ENCODE results near the gene CHST3.
A peak's percentile ranks its signal among the peaks of the same experiment; 100 is the strongest.

The CHST3 gene

DNA sequence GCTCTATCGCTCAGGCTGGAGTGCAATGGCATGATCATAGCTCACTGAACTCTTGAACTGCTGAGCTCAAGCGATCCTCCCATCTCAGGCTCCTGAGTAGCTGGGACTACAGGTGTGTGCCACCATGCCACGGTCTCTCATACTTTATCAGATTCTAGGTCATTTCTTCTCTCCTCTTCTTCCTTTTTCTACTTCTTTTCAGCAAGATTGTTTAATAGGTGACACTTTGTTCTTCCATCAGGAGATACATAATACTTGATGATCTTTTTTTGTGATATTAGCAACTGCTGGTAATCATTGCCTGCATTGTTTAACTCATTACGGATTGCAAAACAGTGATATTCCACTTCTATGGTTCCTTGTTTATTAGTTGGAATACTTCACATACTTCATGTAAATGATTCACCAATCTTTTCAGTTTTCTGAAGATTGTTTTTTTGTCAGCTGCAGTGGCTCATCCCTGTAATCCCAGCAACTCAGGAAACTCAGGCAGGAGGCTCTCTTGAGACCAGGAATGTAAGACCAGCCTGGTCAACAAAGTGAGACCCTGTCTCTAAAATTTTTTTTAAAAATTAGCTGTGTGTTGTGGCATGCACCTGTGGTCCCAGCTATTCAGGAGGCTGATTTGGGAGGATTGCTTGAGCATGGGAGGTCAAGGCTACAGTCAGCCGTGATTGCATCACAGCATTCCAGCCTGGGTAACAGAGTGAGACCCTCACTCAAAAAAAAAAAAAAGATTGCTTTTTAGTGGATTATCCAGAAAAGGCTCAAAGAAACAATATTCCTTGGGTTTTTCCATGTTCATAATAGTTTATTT, 36.2 kb upstream of the CHST3 start:
- H3K36me3 ChIP-seq = no peaks in the 10 kb centered on the region
- no peak for TF ChIP-seq Cebpa-rat (IDR thresholded peaks at IDR 0.05)
- H3K4me1 ChIP-seq = no peaks in the 10 kb centered on the region
- H3K4me3 ChIP-seq = no peak overlapping the region
- H3K27ac ChIP-seq = no peak overlapping the region
- H3K4me2 ChIP-seq = no peak overlapping the region
- no peaks in the 10 kb centered on the region for H4K20me1 ChIP-seq
- no peaks in the 10 kb centered on the region for H3K27me3 ChIP-seq
- H3K9ac ChIP-seq = no peak overlapping the region
- H3K9me3 ChIP-seq = peaks cover 18% of the 10 kb centered on the region

DNA sequence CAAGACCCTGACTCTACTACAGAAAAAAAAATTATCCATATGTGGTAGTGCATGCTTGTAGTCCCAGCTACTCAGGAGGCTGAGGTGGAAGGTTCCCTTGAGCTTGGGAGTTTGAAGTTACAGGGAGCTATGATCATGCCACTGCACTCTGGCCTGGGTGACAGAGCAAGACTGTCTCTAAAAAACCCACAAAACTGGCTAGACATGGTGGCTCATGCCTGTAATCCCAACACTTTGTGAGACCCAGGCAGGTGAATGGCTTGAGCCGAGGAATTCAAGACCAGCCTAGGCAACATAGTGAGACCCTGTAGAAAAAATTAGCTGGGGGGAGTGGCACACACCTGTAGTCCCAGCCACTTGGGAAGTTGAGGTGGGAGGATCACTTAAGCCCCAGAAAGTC, 32.9 kb upstream of the CHST3 start:
- Histone ChIP-seq H3K9me3 (peaks cover 36% of the 10 kb centered on the region), H3K27me3 (no peaks in the 10 kb centered on the region), H3K4me1 (peaks cover 9% of the 10 kb centered on the region), H3K27ac (no peak overlapping the region), H3K4me2 (no peak overlapping the region), H4K20me1 (no peaks in the 10 kb centered on the region), H3K4me3 (no peak overlapping the region), H3K9ac (no peak overlapping the region), H3K36me3 (no peaks in the 10 kb centered on the region)
- TF ChIP-seq Cebpa-rat (IDR thresholded peaks at IDR 0.05) = no peak

DNA sequence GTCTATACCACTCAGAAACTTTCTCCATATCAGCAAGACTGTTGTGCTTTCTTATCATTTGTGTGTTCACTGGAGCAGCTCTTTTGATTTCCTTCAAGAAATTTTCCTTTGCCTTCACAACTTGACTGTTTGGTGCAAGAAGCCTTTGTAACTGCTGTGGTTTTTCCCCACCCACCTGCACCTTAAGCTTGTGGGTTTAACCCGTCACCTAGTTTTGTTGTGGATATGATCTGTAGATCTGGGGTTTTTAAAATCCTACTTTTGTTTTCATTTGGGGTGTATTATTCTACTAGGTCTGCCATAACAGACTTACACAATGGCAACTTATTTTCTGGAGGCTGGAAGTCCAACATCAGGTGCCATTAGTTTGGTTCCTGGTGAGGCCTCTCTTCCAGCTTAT, 30.5 kb upstream of the CHST3 start:
- Histone ChIP-seq H3K9ac (no peak overlapping the region), H3K9me3 (peaks cover 46% of the 10 kb centered on the region), H3K27ac (no peak overlapping the region), H4K20me1 (no peaks in the 10 kb centered on the region), H3K4me1 (peaks cover 9% of the 10 kb centered on the region), H3K4me2 (peak overlapping the region; percentile 21), H3K4me3 (no peak overlapping the region), H3K27me3 (no peaks in the 10 kb centered on the region), H3K36me3 (no peaks in the 10 kb centered on the region)
- no peak for TF ChIP-seq Cebpa-rat (IDR thresholded peaks at IDR 0.05)

DNA sequence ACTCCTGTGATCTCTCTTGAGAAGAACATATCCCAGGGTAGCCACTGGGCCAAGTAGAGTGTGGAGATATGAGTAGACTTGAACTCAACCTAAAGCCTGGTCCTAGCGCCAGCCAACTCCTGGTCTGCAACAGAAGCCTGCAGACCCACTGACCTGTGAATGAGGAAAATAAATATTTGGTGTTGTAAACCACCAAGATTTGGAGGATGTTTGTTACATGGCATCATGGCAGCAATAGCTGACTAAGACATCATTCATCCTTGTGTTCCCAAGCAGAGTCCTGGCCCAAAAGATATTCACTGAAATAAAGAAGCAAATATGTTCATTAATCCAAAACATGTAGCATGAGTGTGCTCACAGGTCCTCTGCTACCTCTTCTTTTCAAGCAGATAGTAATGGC, 26.0 kb upstream of the CHST3 start:
- Histone ChIP-seq H3K36me3 (no peaks in the 10 kb centered on the region), H3K4me1 (peaks cover 8% of the 10 kb centered on the region), H3K9ac (no peak overlapping the region), H3K4me3 (no peak overlapping the region), H4K20me1 (no peaks in the 10 kb centered on the region), H3K27me3 (no peaks in the 10 kb centered on the region), H3K9me3 (peaks cover 52% of the 10 kb centered on the region), H3K27ac (no peak overlapping the region), H3K4me2 (no peak overlapping the region)
- TF ChIP-seq Cebpa-rat (IDR thresholded peaks at IDR 0.05) = no peak

DNA sequence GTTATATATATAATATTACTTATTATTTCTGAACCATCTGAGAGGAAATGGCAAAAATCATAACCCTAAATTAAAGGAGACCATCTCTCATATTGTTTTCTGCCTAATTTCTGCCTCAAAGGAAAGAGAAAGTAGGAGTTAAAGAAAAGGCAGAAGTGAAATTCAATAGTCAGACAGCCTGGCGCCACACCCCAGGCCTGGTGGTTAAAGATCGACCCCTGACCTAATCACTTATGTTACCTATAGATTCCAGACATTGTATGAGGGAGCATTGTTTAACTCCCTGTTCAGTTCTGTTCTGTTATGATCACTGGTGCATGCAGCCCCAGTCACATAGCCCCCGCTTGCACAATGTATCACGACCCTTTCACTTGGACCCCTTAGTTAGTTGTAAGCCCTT, 24.9 kb upstream of the CHST3 start:
- H3K27me3 ChIP-seq = no peaks in the 10 kb centered on the region
- H3K4me1 ChIP-seq = no peaks in the 10 kb centered on the region
- H3K27ac ChIP-seq = no peak overlapping the region
- no peak overlapping the region for H3K4me3 ChIP-seq
- H4K20me1 ChIP-seq = no peaks in the 10 kb centered on the region
- H3K9ac ChIP-seq = no peak overlapping the region
- no peak for TF ChIP-seq Cebpa-rat (IDR thresholded peaks at IDR 0.05)
- peaks cover 55% of the 10 kb centered on the region for H3K9me3 ChIP-seq
- H3K36me3 ChIP-seq = peaks cover 5% of the 10 kb centered on the region; the same call in 1 of the 2 replicates
- no peak overlapping the region for H3K4me2 ChIP-seq

DNA sequence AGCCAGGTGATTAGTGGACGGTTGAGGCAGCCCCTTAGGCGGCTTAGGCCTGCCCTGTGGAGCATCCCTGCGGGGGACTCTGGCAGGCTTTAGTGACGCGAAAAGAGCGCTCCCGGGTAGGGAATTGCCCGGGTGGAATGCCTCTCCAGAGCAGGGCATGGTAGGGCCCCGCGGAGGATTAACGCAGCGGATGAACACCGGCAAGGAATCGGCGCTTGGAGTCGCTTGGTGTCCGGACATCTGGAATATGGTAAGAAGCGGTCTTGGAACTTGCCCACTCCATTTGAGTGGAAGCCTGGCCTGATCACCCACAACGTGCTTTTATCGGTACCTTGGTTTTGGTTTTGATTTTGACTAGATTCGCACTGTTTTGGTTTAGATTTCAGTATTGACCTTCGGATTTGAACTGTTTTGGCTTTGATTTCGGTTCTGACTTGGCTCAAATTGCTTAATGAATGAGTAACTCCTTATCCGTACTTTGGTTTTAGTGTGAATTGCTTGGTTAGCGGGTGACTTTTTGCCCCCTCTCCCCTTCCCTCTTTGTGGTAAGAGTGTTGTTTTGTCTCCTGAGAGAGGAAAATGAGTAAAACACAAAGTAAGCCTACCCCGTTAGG, 24.2 kb upstream of the CHST3 start:
- Histone ChIP-seq H3K9ac (no peak overlapping the region), H3K4me2 (no peak overlapping the region), H3K27ac (no peak overlapping the region), H4K20me1 (no peaks in the 10 kb centered on the region), H3K27me3 (no peaks in the 10 kb centered on the region), H3K36me3 (peaks cover 5% of the 10 kb centered on the region; the same call in 1 of the 2 replicates), H3K4me1 (no peaks in the 10 kb centered on the region), H3K9me3 (peaks cover 55% of the 10 kb centered on the region), H3K4me3 (no peak overlapping the region)
- no peak for TF ChIP-seq Cebpa-rat (IDR thresholded peaks at IDR 0.05)

DNA sequence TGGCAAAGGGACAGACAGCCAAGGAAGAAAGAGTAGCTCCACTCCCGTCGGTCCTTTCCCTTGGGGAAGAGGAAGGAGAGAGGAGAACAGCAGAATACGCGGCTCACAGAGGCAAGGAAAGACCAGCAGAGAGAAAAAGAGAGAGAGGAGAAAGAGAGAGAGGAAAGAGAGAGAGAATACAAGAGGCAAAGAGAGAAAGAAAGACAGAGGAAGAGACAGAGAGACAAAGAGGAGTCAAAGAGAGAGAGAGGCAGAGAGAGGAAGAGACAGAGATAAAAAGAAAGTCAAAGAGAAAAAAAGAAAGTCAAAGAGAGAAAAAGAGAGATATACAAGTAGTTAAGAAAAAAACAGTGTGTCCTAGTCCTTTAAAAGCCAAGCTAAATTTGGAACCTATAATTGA, 23.4 kb upstream of the CHST3 start:
- Histone ChIP-seq H3K4me3 (no peak overlapping the region), H3K9ac (no peak overlapping the region), H3K27ac (no peak overlapping the region), H3K36me3 (peaks cover 5% of the 10 kb centered on the region; the same call in 1 of the 2 replicates), H3K4me2 (no peak overlapping the region), H4K20me1 (no peaks in the 10 kb centered on the region), H3K4me1 (no peaks in the 10 kb centered on the region), H3K27me3 (no peaks in the 10 kb centered on the region), H3K9me3 (peaks cover 62% of the 10 kb centered on the region)
- TF ChIP-seq Cebpa-rat (IDR thresholded peaks at IDR 0.05) = no peak

DNA sequence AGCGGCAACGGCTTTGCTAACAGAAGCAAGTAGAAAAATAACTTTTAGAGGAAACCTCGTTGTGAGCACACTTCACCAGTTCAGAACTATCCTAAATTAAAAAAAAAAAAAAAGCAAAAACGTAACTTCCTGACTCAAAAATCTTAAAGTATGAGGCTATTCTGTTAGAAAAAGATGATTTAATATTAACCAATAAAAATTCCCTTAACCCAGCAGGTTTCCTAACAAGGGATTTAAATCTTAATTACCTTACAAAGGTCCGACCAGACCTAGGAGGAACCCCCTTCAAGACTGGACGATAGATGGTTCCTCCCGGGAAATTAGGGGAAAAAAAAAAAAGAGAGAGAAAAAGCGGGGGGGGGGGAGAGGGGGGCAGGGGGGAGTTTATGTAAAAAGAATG, 22.9 kb upstream of the CHST3 start:
- no peaks in the 10 kb centered on the region for H3K27me3 ChIP-seq
- no peak for TF ChIP-seq Cebpa-rat (IDR thresholded peaks at IDR 0.05)
- H3K4me2 ChIP-seq = no peak overlapping the region
- H3K4me1 ChIP-seq = no peaks in the 10 kb centered on the region
- H4K20me1 ChIP-seq = no peaks in the 10 kb centered on the region
- H3K9me3 ChIP-seq = peaks cover 68% of the 10 kb centered on the region
- H3K27ac ChIP-seq = no peak overlapping the region
- no peak overlapping the region for H3K9ac ChIP-seq
- H3K36me3 ChIP-seq = peaks cover 5% of the 10 kb centered on the region; the same call in 1 of the 2 replicates
- no peak overlapping the region for H3K4me3 ChIP-seq

DNA sequence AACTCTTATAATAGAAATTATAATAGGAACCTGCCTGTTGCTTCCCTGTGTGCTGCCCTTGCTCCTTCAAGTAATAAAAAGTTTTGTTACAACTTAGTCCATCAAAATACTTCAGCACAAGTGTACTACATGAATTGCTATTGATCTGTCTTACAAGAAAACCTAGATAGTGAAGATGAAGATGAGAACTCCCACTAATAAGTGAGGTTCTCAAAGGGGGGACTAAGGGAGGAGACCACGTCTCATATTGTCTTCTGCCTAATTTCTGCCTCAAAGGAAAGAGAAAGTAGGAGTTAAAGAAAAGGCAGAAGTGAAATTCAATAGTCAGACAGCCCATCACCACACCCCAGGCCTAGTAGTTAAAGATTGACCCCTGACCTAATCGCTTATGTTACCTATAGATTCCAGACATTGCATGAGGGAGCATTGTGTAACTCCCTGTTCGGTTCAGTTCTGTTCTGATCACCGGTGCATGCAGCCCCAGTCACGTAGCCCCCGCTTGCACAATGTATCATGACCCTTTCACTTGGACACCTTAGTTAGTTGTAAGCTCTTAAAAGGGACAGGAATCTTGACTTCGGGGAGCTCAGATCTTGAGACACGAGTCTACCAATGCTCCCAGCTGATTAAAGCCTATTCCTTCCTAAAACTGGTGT, 18.2 kb upstream of the CHST3 start:
- Histone ChIP-seq H3K9ac (no peak overlapping the region), H3K27me3 (no peaks in the 10 kb centered on the region), H3K4me3 (peak overlapping the region; percentile 7; the same call in 1 of the 2 replicates), H3K27ac (no peak overlapping the region), H3K4me1 (no peaks in the 10 kb centered on the region), H3K4me2 (no peak overlapping the region), H3K36me3 (peaks cover 5% of the 10 kb centered on the region; the same call in 1 of the 2 replicates), H4K20me1 (no peaks in the 10 kb centered on the region), H3K9me3 (peaks cover 84% of the 10 kb centered on the region)
- no peak for TF ChIP-seq Cebpa-rat (IDR thresholded peaks at IDR 0.05)

DNA sequence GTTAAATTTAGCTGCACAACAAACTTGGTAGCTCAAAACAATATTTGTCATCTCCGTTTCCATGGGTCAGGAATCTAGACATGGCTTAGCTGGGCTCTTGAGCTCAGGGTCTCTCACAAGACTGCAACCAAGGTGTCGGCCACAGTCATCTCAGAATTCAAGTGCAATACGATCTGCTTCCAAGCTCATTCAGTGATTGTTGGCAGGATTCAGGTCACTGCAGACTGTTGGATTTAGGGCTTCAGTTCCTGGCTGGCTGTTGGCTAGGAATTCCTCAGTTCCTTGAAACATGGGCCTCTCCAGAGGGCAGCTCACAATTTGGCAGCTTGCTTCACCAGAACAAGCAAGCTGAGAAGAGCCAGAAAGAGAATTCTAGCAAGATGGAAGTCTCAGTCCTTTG, 17.5 kb upstream of the CHST3 start:
- H4K20me1 ChIP-seq = no peaks in the 10 kb centered on the region
- H3K9me3 ChIP-seq = peaks cover 87% of the 10 kb centered on the region
- no peak overlapping the region for H3K27ac ChIP-seq
- H3K4me2 ChIP-seq = no peak overlapping the region
- H3K4me3 ChIP-seq = no peak overlapping the region
- H3K36me3 ChIP-seq = peaks cover 5% of the 10 kb centered on the region; the same call in 1 of the 2 replicates
- no peaks in the 10 kb centered on the region for H3K27me3 ChIP-seq
- H3K9ac ChIP-seq = no peak overlapping the region
- TF ChIP-seq Cebpa-rat (IDR thresholded peaks at IDR 0.05) = no peak
- H3K4me1 ChIP-seq = no peaks in the 10 kb centered on the region
